K562 (cell line): ENCODE data around the gene UBXN2A. TPM values are rescaled to one million over a fixed set of nuclear protein-coding genes. Genes with fewer than 3 reads are reported as not detected.
A peak's percentile ranks its signal among the peaks of the same experiment; 100 is the strongest.

Experiments used
- OTX1 ChIP-seq: fragments of 450-650 bp; formaldehyde crosslinking; IDR thresholded peaks from 2 replicates; pipeline ENCODE4 v1.4.0; 2022; ENCODE audit warnings: mild to moderate bottlenecking
- RBM17 ChIP-seq: fragments of 200-400 bp; formaldehyde crosslinking; IDR thresholded peaks from 2 replicates; pipeline ENCODE4 v1.6.1; 2017; ENCODE audit warnings: low read depth, mild to moderate bottlenecking, low read length, borderline replicate concordance
- SAP30 ChIP-seq: fragments of 200-600 bp; sonication (generic); IDR thresholded peaks from 2 replicates; pipeline ENCODE4 v1.6.1; 2012; ENCODE audit warnings: borderline replicate concordance, low read depth, mild to moderate bottlenecking, moderate library complexity, low read length, control low read depth, inconsistent platforms; ENCODE audit not compliant: insufficient read depth, poor library complexity, severe bottlenecking
- SNAPC5 ChIP-seq: fragments of 250-450 bp; sonication (Bioruptor Pico); IDR thresholded peaks from 2 replicates; pipeline ENCODE4 v1.8.0; 2021; ENCODE audit warnings: moderate library complexity, mild to moderate bottlenecking, inconsistent platforms
- TAF15 ChIP-seq: fragments of 200-400 bp; formaldehyde crosslinking; IDR thresholded peaks from 2 replicates; pipeline ENCODE4 v1.6.1; 2017; ENCODE audit warnings: mild to moderate bottlenecking, low read depth, low read length, moderate library complexity
- TFAM ChIP-seq: fragments of 250-450 bp; sonication (Bioruptor Pico); conservative IDR thresholded peaks from 2 replicates; pipeline ENCODE4 v1.5.0; 2021; ENCODE audit warnings: mild to moderate bottlenecking, moderate library complexity
- THAP12 ChIP-seq: fragments of 250-450 bp; sonication (Bioruptor Pico); IDR thresholded peaks from 2 replicates; pipeline ENCODE4 v1.9.0; 2021; ENCODE audit warnings: mild to moderate bottlenecking, inconsistent platforms
- ZBTB26 ChIP-seq: fragments of 450-650 bp; formaldehyde crosslinking; IDR thresholded peaks from 2 replicates; pipeline ENCODE4 v1.4.0; 2022; ENCODE audit warnings: missing genetic modification characterization
- ZNF311 ChIP-seq: fragments of 250-450 bp; sonication (Bioruptor Pico); IDR thresholded peaks from 2 replicates; pipeline ENCODE4 v1.4.0; 2020; ENCODE audit warnings: mild to moderate bottlenecking, moderate library complexity
- polyA plus RNA-seq, 8 experiments: library from polyadenylated mRNA; depleted of rRNA in 4 of 8; stranded (reverse) in 5 of 8; unstranded in 3 of 8; fragments of >200 nt; fragmentation: Nextera tagmentation in 2 of 8; fragmentation: Illumina TruSeq in 1 of 8; extraction: Ambion mirVana in 2 of 8; extraction: Trizol in 1 of 8; gene quantifications; 2 replicates each; pipeline versions ENCODE4 v1.2.1 to v1.2.3, GENCODE V29; 2011 to 2014; ENCODE audit warnings: inconsistent platforms in 1 of 8, missing spikeins in 1 of 8
- total RNA-seq, 7 experiments: library from RNA; depleted of rRNA in 6 of 7; stranded (reverse); fragments of >200 nt in 6 of 7; fragmentation: Illumina TruSeq in 2 of 7; extraction: Trizol in 2 of 7; gene quantifications; 2 replicates each; pipeline versions ENCODE4 v1.2.1 to v1.2.3, GENCODE V29; 2011 to 2021; ENCODE audit warnings: low replicate concordance in 1 of 7
- TF ChIP-seq, protein P1 (sequence below): sonication (generic); formaldehyde crosslinking; IDR thresholded peaks from 2 replicates; pipeline ENCODE4 v1.8.0; 2022; ENCODE audit warnings: mild to moderate bottlenecking, missing genetic modification reagents, borderline replicate concordance
- TF ChIP-seq, protein P2 (sequence below), 2 experiments: fragments of 450-650 bp; IDR thresholded peaks; 2 replicates each; pipeline ENCODE4 v1.6.1; 2018; ENCODE audit warnings: mild to moderate bottlenecking in 2 of 2, low read depth in 1 of 2; ENCODE audit not compliant: partially characterized antibody in 2 of 2
- TF ChIP-seq, protein P3 (sequence below): fragments of 250-450 bp; sonication (Bioruptor Pico); IDR thresholded peaks from 2 replicates; pipeline ENCODE4 v1.8.0; 2021; ENCODE audit warnings: mild to moderate bottlenecking, moderate library complexity

The UBXN2A gene
- total and polyA plus RNA-seq, 9 of the 15 experiments (the other 6 are each of a cell fraction or from before 2014, with no cell fraction given) = 3.4 to 25.6 (median 16.0) TPM

DNA sequence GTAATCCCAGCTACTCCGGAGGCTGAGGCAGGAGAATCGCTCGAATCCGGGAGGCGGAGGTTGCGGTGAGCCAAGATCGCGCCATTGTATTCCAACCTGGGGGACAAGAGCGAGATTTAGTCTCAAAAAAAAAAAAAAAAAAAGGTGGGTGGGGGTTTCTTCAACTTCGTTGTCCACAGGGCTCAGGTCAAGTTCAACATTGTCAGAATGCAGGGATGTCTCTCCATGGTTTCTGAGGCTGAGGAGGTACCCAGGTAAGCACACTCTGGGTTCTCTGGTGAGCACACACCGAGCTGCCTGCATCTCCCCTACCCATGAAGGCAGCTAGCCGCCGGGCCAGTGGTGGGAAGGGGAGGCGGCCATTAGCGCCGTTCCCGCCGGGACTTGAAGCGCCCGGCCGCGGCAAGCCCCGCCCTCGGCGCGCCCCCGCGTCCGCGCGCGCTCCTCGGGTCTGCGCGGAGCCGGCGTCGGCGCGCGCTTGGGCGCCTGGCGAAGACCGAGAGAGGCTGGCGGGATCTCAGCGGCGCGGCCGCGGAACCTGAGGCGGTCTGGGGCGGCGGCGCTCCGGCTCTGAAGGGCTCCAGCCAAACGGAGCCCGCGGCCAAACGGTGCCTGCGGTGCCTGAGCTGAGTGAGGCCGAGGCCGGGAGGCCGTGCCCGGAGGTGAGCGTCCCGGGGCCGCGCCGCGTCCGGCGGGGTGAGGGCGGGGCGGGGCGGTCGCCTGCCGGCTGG, at the start of gene UBXN2A (continued):
- TF ChIP-seq, protein P1, sequence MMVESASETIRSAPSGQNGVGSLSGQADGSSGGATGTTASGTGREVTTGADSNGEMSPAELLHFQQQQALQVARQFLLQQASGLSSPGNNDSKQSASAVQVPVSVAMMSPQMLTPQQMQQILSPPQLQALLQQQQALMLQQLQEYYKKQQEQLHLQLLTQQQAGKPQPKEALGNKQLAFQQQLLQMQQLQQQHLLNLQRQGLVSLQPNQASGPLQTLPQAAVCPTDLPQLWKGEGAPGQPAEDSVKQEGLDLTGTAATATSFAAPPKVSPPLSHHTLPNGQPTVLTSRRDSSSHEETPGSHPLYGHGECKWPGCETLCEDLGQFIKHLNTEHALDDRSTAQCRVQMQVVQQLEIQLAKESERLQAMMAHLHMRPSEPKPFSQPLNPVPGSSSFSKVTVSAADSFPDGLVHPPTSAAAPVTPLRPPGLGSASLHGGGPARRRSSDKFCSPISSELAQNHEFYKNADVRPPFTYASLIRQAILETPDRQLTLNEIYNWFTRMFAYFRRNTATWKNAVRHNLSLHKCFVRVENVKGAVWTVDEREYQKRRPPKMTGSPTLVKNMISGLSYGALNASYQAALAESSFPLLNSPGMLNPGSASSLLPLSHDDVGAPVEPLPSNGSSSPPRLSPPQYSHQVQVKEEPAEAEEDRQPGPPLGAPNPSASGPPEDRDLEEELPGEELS = no peak
- TF ChIP-seq TAF15 = no peak
- TF ChIP-seq, protein P2, sequence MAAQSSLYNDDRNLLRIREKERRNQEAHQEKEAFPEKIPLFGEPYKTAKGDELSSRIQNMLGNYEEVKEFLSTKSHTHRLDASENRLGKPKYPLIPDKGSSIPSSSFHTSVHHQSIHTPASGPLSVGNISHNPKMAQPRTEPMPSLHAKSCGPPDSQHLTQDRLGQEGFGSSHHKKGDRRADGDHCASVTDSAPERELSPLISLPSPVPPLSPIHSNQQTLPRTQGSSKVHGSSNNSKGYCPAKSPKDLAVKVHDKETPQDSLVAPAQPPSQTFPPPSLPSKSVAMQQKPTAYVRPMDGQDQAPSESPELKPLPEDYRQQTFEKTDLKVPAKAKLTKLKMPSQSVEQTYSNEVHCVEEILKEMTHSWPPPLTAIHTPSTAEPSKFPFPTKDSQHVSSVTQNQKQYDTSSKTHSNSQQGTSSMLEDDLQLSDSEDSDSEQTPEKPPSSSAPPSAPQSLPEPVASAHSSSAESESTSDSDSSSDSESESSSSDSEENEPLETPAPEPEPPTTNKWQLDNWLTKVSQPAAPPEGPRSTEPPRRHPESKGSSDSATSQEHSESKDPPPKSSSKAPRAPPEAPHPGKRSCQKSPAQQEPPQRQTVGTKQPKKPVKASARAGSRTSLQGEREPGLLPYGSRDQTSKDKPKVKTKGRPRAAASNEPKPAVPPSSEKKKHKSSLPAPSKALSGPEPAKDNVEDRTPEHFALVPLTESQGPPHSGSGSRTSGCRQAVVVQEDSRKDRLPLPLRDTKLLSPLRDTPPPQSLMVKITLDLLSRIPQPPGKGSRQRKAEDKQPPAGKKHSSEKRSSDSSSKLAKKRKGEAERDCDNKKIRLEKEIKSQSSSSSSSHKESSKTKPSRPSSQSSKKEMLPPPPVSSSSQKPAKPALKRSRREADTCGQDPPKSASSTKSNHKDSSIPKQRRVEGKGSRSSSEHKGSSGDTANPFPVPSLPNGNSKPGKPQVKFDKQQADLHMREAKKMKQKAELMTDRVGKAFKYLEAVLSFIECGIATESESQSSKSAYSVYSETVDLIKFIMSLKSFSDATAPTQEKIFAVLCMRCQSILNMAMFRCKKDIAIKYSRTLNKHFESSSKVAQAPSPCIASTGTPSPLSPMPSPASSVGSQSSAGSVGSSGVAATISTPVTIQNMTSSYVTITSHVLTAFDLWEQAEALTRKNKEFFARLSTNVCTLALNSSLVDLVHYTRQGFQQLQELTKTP (IDR thresholded peaks at IDR 0.05; ENCODE audit: low read depth in 1 of 2, partially characterized antibody in 2 of 2) = peak in 1 of 2 experiments; percentile 13
- TF ChIP-seq TFAM (CRISPR knock-in tag) = no peak
- TF ChIP-seq ZNF311 = no peak
- TF ChIP-seq, protein P3, sequence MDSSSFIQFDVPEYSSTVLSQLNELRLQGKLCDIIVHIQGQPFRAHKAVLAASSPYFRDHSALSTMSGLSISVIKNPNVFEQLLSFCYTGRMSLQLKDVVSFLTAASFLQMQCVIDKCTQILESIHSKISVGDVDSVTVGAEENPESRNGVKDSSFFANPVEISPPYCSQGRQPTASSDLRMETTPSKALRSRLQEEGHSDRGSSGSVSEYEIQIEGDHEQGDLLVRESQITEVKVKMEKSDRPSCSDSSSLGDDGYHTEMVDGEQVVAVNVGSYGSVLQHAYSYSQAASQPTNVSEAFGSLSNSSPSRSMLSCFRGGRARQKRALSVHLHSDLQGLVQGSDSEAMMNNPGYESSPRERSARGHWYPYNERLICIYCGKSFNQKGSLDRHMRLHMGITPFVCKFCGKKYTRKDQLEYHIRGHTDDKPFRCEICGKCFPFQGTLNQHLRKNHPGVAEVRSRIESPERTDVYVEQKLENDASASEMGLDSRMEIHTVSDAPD = no peak
- peak; percentile 88 for TF ChIP-seq THAP12 (CRISPR knock-in tag)
- TF ChIP-seq ZBTB26 (CRISPR knock-in tag) = no peak
- TF ChIP-seq OTX1 (CRISPR knock-in tag) = no peak
- TF ChIP-seq RBM17 = no peak
- no peak for TF ChIP-seq SAP30
- TF ChIP-seq SNAPC5 (CRISPR knock-in tag) = no peak
